GM18498 (cell line): ENCODE results near the gene GJA1.
"Not testable (repeated sequence)": the region's sequence is repeated elsewhere in the genome, so short reads cannot be mapped to it uniquely, and the experiment has no call there.

Experiments
- ATAC-seq: cut with Tn5 transposase; IDR thresholded peaks from one replicate; pipeline ENCODE4 v1.9.1; 2021; ENCODE audit warnings: mild to moderate bottlenecking, moderate library complexity; ENCODE audit not compliant: unreplicated experiment

Gene GJA1

GRCh38 chr6:121435444-121436069 is at the start of gene GJA1:
TSS of gene GJA1 (plus strand) at chr6:121435646. CDS start at chr6:121446848, 11,202 bp downstream.
- no peak for ATAC-seq

GRCh38 chr6:121386551-121386950 is 48.9 kb upstream of the GJA1 start:
- ATAC-seq, result not testable (repeated sequence)

GRCh38 chr6:121389419-121389818 is 46.0 kb upstream of the GJA1 start:
- no peak for ATAC-seq

GRCh38 chr6:121393731-121394505 is 41.5 kb upstream of the GJA1 start:
- ATAC-seq, result no peak

- no peak for ATAC-seq
Observed at GRCh38 chr6:121395736-121396135, 39.7 kb upstream of the GJA1 start.

- ATAC-seq, result not testable (repeated sequence)
Observed at GRCh38 chr6:121397188-121397587, 38.3 kb upstream of the GJA1 start.

GRCh38 chr6:121398127-121398526 is 37.3 kb upstream of the GJA1 start:
- no peak for ATAC-seq

- ATAC-seq, result no peak
Observed at GRCh38 chr6:121399966-121400365, 35.5 kb upstream of the GJA1 start.

GRCh38 chr6:121403964-121404363 is 31.5 kb upstream of the GJA1 start:
- ATAC-seq, result no peak

- ATAC-seq, result no peak
Observed at GRCh38 chr6:121405306-121405705, 30.1 kb upstream of the GJA1 start.

GRCh38 chr6:121408321-121408720 is 27.1 kb upstream of the GJA1 start:
- no peak for ATAC-seq

GRCh38 chr6:121413879-121414278 is 21.6 kb upstream of the GJA1 start:
- no peak for ATAC-seq

GRCh38 chr6:121418346-121418745 is 17.1 kb upstream of the GJA1 start:
- no peak for ATAC-seq

- no peak for ATAC-seq
Observed at GRCh38 chr6:121426686-121427085, 8.8 kb upstream of the GJA1 start.

GRCh38 chr6:121428872-121429756 is 6.3 kb upstream of the GJA1 start:
- no peak for ATAC-seq

- no peak for ATAC-seq
Observed at GRCh38 chr6:121430514-121431460, 4.7 kb upstream of the GJA1 start.

GRCh38 chr6:121431776-121432175 is 3.7 kb upstream of the GJA1 start:
- ATAC-seq, result not testable (repeated sequence)

GRCh38 chr6:121434037-121434770 is 1.2 kb upstream of the GJA1 start:
- no peak for ATAC-seq

- ATAC-seq, result peak; percentile 20
Observed at GRCh38 chr6:121436274-121436857, 920 bp downstream of the GJA1 start.
